Body of pancreas (tissue), 4 donors: ENCODE results near the gene SIRPG.

ENCODE experiments used
- CTCF ChIP-seq, 7 experiments: fragments of 450-650 bp in 4 of 7; fragments of 200-600 bp in 3 of 7; sonication (generic) in 3 of 7; IDR thresholded peaks; one replicate each; pipeline ENCODE4 v1.5.1; 2016 to 2019; ENCODE audit warnings: antibody characterized with exemption in 7 of 7
- POLR2A ChIP-seq, 3 donors: fragments of 450-650 bp; IDR thresholded peaks; one replicate each; pipeline ENCODE4 v1.6.1; 2016; ENCODE audit warnings: antibody characterized with exemption in 3 of 3, mild to moderate bottlenecking in 2 of 3

GRCh38 chr20:1616858-1617434, 40.6 kb downstream of the SIRPG start:
- TF ChIP-seq POLR2A (IDR thresholded peaks at IDR 0.05) (no peak), CTCF (IDR thresholded peaks at IDR 0.05) (no peak)
